ENCODE results near the gene ICAM3. TPM values are rescaled to one million over a fixed set of nuclear protein-coding genes. Genes with fewer than 3 reads are reported as not detected.

The ICAM3 gene
- total and polyA plus RNA-seq, 12 donors = 6.1 to 77.2 (median 16.8) TPM

GRCh38 chr19:10309423-10309822 lies 30.0 kb downstream of the ICAM3 start, which contains the start of gene ZGLP1:
Gene ZGLP1 (minus strand): TSS chr19:10309815.
- no peaks in the 10 kb centered on the region for H3K9me3 ChIP-seq
- ATAC-seq = no peak
- H3K4me3 ChIP-seq = no peak within 1 kb of the TSS
- H3K27me3 ChIP-seq = no peaks in the 10 kb centered on the region
- TF ChIP-seq CTCF (IDR thresholded peaks at IDR 0.05) = no peak
- H3K36me3 ChIP-seq = peaks cover 0 to 34% (median 0%) of the 10 kb centered on the region in 9 donors
- intact Hi-C loops (cut with DNase I) = no loop called here
- WGBS, 2 donors = 95 to 98% methylated on average over 24 of the region's 24 CpGs
- H3K4me1 ChIP-seq = peaks cover 0 to 15% (median under 1%) of the 10 kb centered on the region in 9 donors
- no peak within 1 kb of the TSS for H3K27ac ChIP-seq
- DNase-seq = no peak

GRCh38 chr19:10306327-10306726 lies 33.1 kb downstream of the ICAM3 start:
- ATAC-seq = no peak

GRCh38 chr19:10305139-10305806 lies 34.2 kb downstream of the ICAM3 start:
- TF ChIP-seq CTCF (IDR thresholded peaks at IDR 0.05) = no peak
- no peaks in the 10 kb centered on the region for H3K9me3 ChIP-seq
- ATAC-seq (peak in 7 of 8 donors; percentile 18 to 77 (median 43)), DNase-seq (peak in 1 of 2 donors; percentile 55)
- H3K4me3 ChIP-seq = peak overlapping the region in 1 of 10 donors; percentile 22
- intact Hi-C loops (cut with DNase I) = no loop called here
- H3K4me1 ChIP-seq = peaks cover 0 to 23% (median 0%) of the 10 kb centered on the region in 9 donors
- 83 to 86% methylated on average over 17 of the region's 17 CpGs for WGBS, 2 donors
- H3K27ac ChIP-seq = peak overlapping the region in 1 of 10 donors; percentile 78
- H3K27me3 ChIP-seq = peaks cover 0 to 15% (median 0%) of the 10 kb centered on the region in 7 donors
- peaks cover 0 to 15% (median 0%) of the 10 kb centered on the region in 9 donors for H3K36me3 ChIP-seq

More at GRCh38 chr19:10306327-10306726, 33.1 kb downstream of the ICAM3 start:
- Histone ChIP-seq H3K36me3 (peaks cover 0 to 20% (median 0%) of the 10 kb centered on the region in 9 donors), H3K9me3 (no peaks in the 10 kb centered on the region), H3K4me3 (no peak overlapping the region), H3K27me3 (peaks cover 0 to 7% (median 0%) of the 10 kb centered on the region in 7 donors), H3K4me1 (peaks cover 0 to 21% (median 0%) of the 10 kb centered on the region in 9 donors), H3K27ac (no peak overlapping the region)
- intact Hi-C loops (cut with DNase I) = no loop called here
- DNase-seq = no peak
- 92 to 96% methylated on average over 5 of the region's 5 CpGs for WGBS, 2 donors
- TF ChIP-seq CTCF (IDR thresholded peaks at IDR 0.05) = no peak

GRCh38 chr19:10299545-10300458 lies 39.6 kb downstream of the ICAM3 start:
- intact Hi-C loops (cut with DNase I) = no loop called here
- no peak overlapping the region for H3K27ac ChIP-seq

More at GRCh38 chr19:10299545-10300458, 39.6 kb downstream of the ICAM3 start:
- ATAC-seq = peak in 7 of 8 donors; percentile 19 to 46 (median 33)
- no peaks in the 10 kb centered on the region for H3K9me3 ChIP-seq
- no peaks in the 10 kb centered on the region for H3K36me3 ChIP-seq
- peaks cover 0 to 31% (median 14%) of the 10 kb centered on the region in 9 donors for H3K4me1 ChIP-seq
- no peak for DNase-seq
- no peak overlapping the region for H3K4me3 ChIP-seq
- peaks cover 11 to 65% (median 36%) of the 10 kb centered on the region in 7 donors for H3K27me3 ChIP-seq
- no peak for TF ChIP-seq CTCF (IDR thresholded peaks at IDR 0.05)
- 43 to 45% methylated on average over 14 of the region's 14 CpGs for WGBS, 2 donors

All from heart right ventricle (tissue), 16 donors.